ENCODE results near the gene ABHD5.

The ABHD5 gene

DNA sequence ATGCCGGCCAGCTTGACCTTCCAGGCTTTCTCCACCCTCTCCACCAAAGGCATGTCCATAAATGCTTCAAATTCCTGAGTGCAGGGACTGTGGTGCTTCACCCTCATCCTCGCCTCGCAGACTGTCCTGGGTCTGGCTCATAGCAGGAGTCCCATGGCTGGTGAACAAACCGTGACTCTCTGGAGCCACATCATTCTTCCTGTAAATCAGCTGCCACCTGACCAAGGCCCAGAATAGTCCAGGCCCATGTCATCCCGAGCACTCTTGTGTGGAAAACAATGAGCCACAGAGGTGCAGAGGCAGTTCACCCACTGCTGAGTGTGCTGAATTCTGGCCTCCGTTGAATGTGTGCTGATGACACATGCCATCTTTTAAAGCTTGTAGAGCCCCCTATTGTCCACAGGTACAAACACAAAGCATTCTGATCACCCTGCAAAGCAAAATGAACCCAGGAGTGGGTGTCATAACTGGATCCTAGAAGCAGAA is 68.6 kb downstream of the ABHD5 start:
- DNase-seq (ENCODE audit: low spot score) = peak; percentile 30

DNA sequence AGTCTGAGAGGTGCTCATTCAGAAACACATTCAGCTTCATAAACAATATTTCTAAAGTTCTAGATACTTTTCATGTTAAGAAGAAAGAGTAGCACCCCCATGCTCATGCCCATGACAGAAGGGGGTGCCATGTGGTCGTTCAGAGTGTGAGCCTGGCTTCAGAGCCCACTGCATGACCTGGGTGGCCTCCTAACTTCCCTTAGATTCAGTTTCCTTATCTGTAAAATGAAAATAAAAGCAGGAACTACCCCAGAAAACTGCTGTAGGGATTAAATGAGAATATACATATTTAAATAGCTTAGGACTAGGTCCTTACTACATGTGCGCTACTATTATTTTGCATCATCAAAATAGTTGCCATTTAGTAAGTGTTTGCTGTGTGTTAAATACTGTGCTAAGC is 69.2 kb downstream of the ABHD5 start:
- no peak for DNase-seq (ENCODE audit: low spot score)
- TF ChIP-seq CTCF (IDR thresholded peaks at IDR 0.05; ENCODE audit: extremely low read depth, missing control alignments) = no peak

More for the DNA sequence above, 68.6 kb downstream of the ABHD5 start:
- TF ChIP-seq CTCF (IDR thresholded peaks at IDR 0.05; ENCODE audit: extremely low read depth, missing control alignments) = no peak

- no peak for TF ChIP-seq CTCF (IDR thresholded peaks at IDR 0.05; ENCODE audit: extremely low read depth, missing control alignments)
- DNase-seq (ENCODE audit: low spot score) = no peak
Observed at GRCh38 chr3:43760938-43761337, 70.2 kb downstream of the ABHD5 start.

DNA sequence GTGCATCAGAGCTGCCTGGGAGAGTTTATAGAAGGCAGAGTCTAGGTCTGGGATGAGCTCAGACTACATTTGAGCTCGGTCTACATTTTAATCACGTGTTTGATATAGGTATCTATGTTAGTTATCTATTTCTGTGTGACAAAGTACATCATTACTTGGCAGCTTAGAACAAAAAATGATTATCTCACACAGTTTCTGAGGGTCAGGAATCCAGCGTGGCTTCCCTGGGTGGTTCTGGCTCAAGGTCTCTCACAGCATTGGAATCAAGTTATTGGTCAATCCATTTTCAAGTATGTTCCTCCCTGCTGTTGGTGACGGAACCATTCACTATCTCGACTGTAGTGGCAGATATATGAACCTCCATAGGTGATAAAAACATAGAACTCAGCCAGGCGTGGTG is 71.7 kb downstream of the ABHD5 start:
- DNase-seq (ENCODE audit: low spot score) = no peak
- TF ChIP-seq CTCF (IDR thresholded peaks at IDR 0.05; ENCODE audit: extremely low read depth, missing control alignments) = no peak

DNA sequence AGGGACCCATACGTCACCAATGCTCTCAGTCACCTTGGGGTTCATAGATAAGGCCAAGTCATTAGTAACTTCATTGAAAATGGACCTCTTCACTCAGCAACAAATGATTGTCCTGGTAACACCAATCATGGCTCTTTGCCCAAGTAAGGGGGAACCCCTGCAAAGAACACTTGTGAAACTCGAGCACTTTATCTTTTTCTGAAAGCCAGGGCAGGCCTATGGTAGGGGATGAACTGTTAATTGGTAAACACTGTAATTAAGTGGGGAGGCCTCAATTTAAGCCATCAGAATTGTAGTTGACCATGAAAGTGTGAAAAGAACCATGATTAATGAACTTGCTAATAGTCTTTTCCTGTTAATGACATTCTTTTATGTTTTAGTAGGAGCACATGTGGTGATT is 73.3 kb downstream of the ABHD5 start:
- TF ChIP-seq CTCF (IDR thresholded peaks at IDR 0.05; ENCODE audit: extremely low read depth, missing control alignments) = no peak
- DNase-seq (ENCODE audit: low spot score) = peak; percentile 21

DNA sequence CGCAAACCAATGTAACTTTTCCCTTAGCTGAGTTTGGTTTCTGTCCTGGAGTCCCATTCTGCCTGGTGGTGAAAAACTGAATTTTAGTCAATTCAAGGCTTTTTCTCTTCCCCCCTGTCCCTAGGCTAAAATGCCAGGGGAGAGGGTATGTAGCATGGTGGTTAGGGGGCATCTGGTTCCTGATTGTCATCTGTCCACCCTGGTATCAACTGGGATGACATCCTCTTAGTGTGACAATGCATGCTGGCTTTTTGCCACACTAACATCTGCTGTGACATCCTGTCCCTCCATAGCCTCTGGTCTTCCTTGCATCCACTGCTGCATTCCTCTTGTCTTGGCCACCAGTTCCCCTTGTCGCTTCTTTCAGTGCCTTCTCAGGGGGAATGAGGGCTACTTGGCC is 73.7 kb downstream of the ABHD5 start:
- no peak for TF ChIP-seq CTCF (IDR thresholded peaks at IDR 0.05; ENCODE audit: extremely low read depth, missing control alignments)
- no peak for DNase-seq (ENCODE audit: low spot score)

DNA sequence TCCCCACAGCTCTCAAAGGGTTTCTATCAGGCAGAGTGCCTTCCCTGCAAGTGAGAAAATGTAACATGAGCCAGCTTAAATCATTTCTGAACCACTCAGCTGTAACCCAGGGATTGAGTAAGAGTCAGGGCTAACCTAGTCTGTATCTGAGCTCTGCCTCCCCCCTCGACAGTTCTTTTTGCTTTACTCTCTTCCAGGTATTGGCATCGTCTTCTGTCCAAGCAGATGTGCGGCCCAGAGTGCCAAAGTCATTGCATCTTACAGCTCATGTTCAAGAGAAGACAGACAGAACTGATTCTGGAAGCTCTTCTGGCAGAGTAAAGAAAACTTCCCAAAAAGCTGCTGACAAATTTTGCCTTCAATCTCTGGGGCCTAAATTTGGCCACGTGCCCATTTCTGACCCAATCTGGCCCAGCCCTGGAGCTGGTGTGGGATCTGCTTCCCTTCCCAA is 74.8 kb downstream of the ABHD5 start:
- no peak for TF ChIP-seq CTCF (IDR thresholded peaks at IDR 0.05; ENCODE audit: extremely low read depth, missing control alignments)
- DNase-seq (ENCODE audit: low spot score) = no peak
